CD4-positive, alpha-beta T cell (primary cell): Measurements from ENCODE around the gene OR10G8. TPM values are rescaled to one million over a fixed set of nuclear protein-coding genes. Genes with fewer than 3 reads are reported as not detected.

Experiments used
- ATAC-seq: fragments of 200-7000 bp; cut with Tn5 transposase; one replicate; pipeline ENCODE4 v1.10.0; 2022; ENCODE audit warnings: mild to moderate bottlenecking; ENCODE audit not compliant: poor library complexity
- CTCF ChIA-PET: fragments of 350-600 bp; sonication (Branson Sonifier 250); formaldehyde crosslinking; loops from one replicate; lab custom pipeline; 2021; ENCODE audit warnings: antibody characterized with exemption, inconsistent platforms; lab: Charles Lee
- POLR2A ChIA-PET: fragments of 350-600 bp; sonication (Branson Sonifier 250); formaldehyde crosslinking; loops from one replicate; lab custom pipeline; 2021; ENCODE audit warnings: antibody characterized with exemption, inconsistent platforms; lab: Charles Lee
- DNase-seq, 14 experiments: peaks; one replicate each; pipeline ENCODE4 v3.0.0-alpha.2; 2013 to 2020; ENCODE audit warnings: mixed read lengths in 2 of 14
- H3K27ac ChIP-seq, 2 donors: one replicate each; pipeline versions ENCODE4 v1.5.1 to v1.7.0; 2013; ENCODE audit warnings: low read length in 2 of 2, low read depth in 1 of 2, mild to moderate bottlenecking in 1 of 2
- H3K27me3 ChIP-seq, 2 experiments: 1 replicate in 1 of 2; 2 replicates in 1 of 2; pipeline versions ENCODE4 v1.6.1 to v1.7.0; 2013; ENCODE audit warnings: low read length in 2 of 2, control low read depth in 1 of 2, mild to moderate bottlenecking in 1 of 2, moderate library complexity in 1 of 2; ENCODE audit not compliant: insufficient read depth in 2 of 2, control insufficient read depth in 1 of 2
- H3K36me3 ChIP-seq: one replicate; pipeline ENCODE4 v1.6.1; 2013; ENCODE audit warnings: low read length, control low read depth; ENCODE audit not compliant: insufficient read depth
- H3K4me1 ChIP-seq: one replicate; pipeline ENCODE4 v1.6.1; 2013; ENCODE audit warnings: low read length, control low read depth; ENCODE audit not compliant: insufficient read depth
- H3K4me3 ChIP-seq: one replicate; pipeline ENCODE4 v1.5.1; 2013; ENCODE audit warnings: mild to moderate bottlenecking, low read length, moderate library complexity
- H3K9me3 ChIP-seq, 2 experiments: 1 replicate in 1 of 2; 2 replicates in 1 of 2; pipeline versions ENCODE4 v1.6.1 to v1.7.0; 2013; ENCODE audit warnings: low read length in 2 of 2, mild to moderate bottlenecking in 2 of 2, control low read depth in 1 of 2, moderate library complexity in 1 of 2; ENCODE audit not compliant: control insufficient read depth in 1 of 2, insufficient read depth in 1 of 2
- H3K27ac Mint-ChIP-seq: one replicate; pipeline ENCODE4 v1.8.0; 2020; ENCODE audit warnings: mixed read lengths
- H3K27me3 Mint-ChIP-seq: one replicate; pipeline ENCODE4 v1.8.0; 2021; ENCODE audit warnings: mixed read lengths
- H3K36me3 Mint-ChIP-seq: one replicate; pipeline ENCODE4 v1.8.0; 2021; ENCODE audit warnings: low read depth, mixed read lengths
- H3K4me1 Mint-ChIP-seq: one replicate; pipeline ENCODE4 v1.8.0; 2021; ENCODE audit warnings: low read depth, mixed read lengths
- H3K4me3 Mint-ChIP-seq: one replicate; pipeline ENCODE4 v1.8.0; 2020; ENCODE audit warnings: mild to moderate bottlenecking, mixed read lengths
- H3K9me3 Mint-ChIP-seq: one replicate; pipeline ENCODE4 v1.8.0; 2020; ENCODE audit warnings: mixed read lengths
- CTCF ChIP-seq: fragments of 200-600 bp; IDR thresholded peaks from one replicate; pipeline ENCODE4 v1.8.0; 2022; ENCODE audit warnings: antibody characterized with exemption, mild to moderate bottlenecking
- intact Hi-C, 2 experiments: fragments of 100-400 bp; cut with DNase I in 1 of 2; cut with micrococcal nuclease in 1 of 2; formaldehyde crosslinking; loops; one replicate each; pipeline versions ENCODE4 v1.15.1 to v1.9.0; 2023 to 2025; cut with DNase I, micrococcal nuclease
- total RNA-seq, 174 experiments: library from RNA in 2 of 174; stranded (reverse) in 2 of 174; gene quantifications; one replicate each; pipeline ENCODE4 v1.2.3 and lab custom pipeline; 2021 to 2026

OR10G8 gene
- total RNA-seq, 2 experiments from 2014 or later: not detected

- intact Hi-C loops: no loop called here
- ATAC-seq (no peak), DNase-seq (no peak)
- ChIA-PET CTCF (no interaction called here), POLR2A (no interaction called here)
- no peak overlapping the region for H3K27ac ChIP-seq
- H3K9me3 ChIP-seq: no peaks in the 10 kb centered on the region
- H3K36me3 ChIP-seq: no peaks in the 10 kb centered on the region
- Mint-ChIP-seq H3K9me3 (no peaks in the 10 kb centered on the region), H3K4me3 (no peak overlapping the region), H3K36me3 (no peaks in the 10 kb centered on the region), H3K4me1 (peaks cover 9% of the 10 kb centered on the region), H3K27ac (no peak overlapping the region), H3K27me3 (peaks cover 61% of the 10 kb centered on the region)
- H3K27me3 ChIP-seq: peaks cover 17 to 19% of the 10 kb centered on the region in 2 experiments
- TF ChIP-seq CTCF: no peak
- no peak overlapping the region for H3K4me3 ChIP-seq
- peaks cover 8% of the 10 kb centered on the region for H3K4me1 ChIP-seq
Measured at GRCh38 chr11:124079631-124080326, 53.2 kb downstream of the OR10G8 start.

Other genes starting within 250 kb of the OR10G8 start
- not detected for gene OR6M1, start 220.4 kb upstream of the OR10G8 start, total RNA-seq
- gene TMEM225, start 141.1 kb upstream of the OR10G8 start, total RNA-seq: not detected
- gene OR8D4, start 124.6 kb upstream of the OR10G8 start, total RNA-seq: not detected
- not detected for gene OR4D5, start 87.2 kb upstream of the OR10G8 start, total RNA-seq
- not detected for gene OR6T1, start 83.0 kb upstream of the OR10G8 start, total RNA-seq
- not detected for gene OR10S1, start 49.0 kb upstream of the OR10G8 start, total RNA-seq
- not detected for gene OR10G6, start 31.6 kb upstream of the OR10G8 start, total RNA-seq
- gene OR10G4, start 13.8 kb upstream of the OR10G8 start, total RNA-seq: not detected
- not detected for gene OR10G9, start 3.8 kb upstream of the OR10G8 start, total RNA-seq
- gene OR10G7, start 14.5 kb downstream of the OR10G8 start, total RNA-seq: not detected
- 1 to 10 TPM; 5.1 to 5.6 TPM for gene VWA5A, start 88.7 kb downstream of the OR10G8 start, total RNA-seq
- not detected for gene OR10D3, start 156.5 kb downstream of the OR10G8 start, total RNA-seq
- not detected for gene OR8G1, start 214.3 kb downstream of the OR10G8 start, total RNA-seq
- gene OR8G5, start 229.6 kb downstream of the OR10G8 start, total RNA-seq: not detected